ENCODE results near the gene TCOF1.

GRCh38 chr5:150313921-150314716 lies 43.4 kb upstream of the TCOF1 start:
- no peak for TF ChIP-seq POLR2A (IDR thresholded peaks at IDR 0.05; ENCODE audit: low read length)
- no peak for TF ChIP-seq GATA1 (IDR thresholded peaks at IDR 0.05; ENCODE audit: low read depth, low read length)

Measured in erythroblast (primary cell).